Mesenchymal stem cell (in vitro differentiated cells and primary cell): ENCODE data around the gene SLC16A8.

ENCODE experiments used
- DNase-seq: peaks from one replicate; pipeline ENCODE4 v3.0.0-alpha.2; 2013
- H2AFZ ChIP-seq: one replicate; pipeline ENCODE4 v1.6.1; 2013; ENCODE audit warnings: low read depth, mild to moderate bottlenecking, control low read depth, inconsistent platforms, low read length, moderate library complexity
- H2AK5ac ChIP-seq: 2 replicates; pipeline ENCODE4 v1.6.1; 2013; ENCODE audit warnings: low read length, moderate library complexity, mild to moderate bottlenecking, inconsistent platforms; ENCODE audit not compliant: severe bottlenecking
- H2BK120ac ChIP-seq: one replicate; pipeline ENCODE4 v1.6.1; 2013; ENCODE audit warnings: low read depth, mild to moderate bottlenecking, inconsistent platforms, low read length, moderate library complexity
- H2BK12ac ChIP-seq, 2 experiments: one replicate each; pipeline ENCODE4 v1.6.1; 2013; ENCODE audit warnings: inconsistent platforms in 2 of 2, low read length in 2 of 2, mild to moderate bottlenecking in 2 of 2, moderate library complexity in 2 of 2, control low read depth in 1 of 2
- H2BK15ac ChIP-seq: one replicate; pipeline ENCODE4 v1.6.1; 2013; ENCODE audit warnings: mild to moderate bottlenecking, low read depth, inconsistent platforms; ENCODE audit not compliant: poor library complexity, severe bottlenecking
- H2BK5ac ChIP-seq: 2 replicates; pipeline ENCODE4 v1.6.1; 2013; ENCODE audit warnings: low read depth, mild to moderate bottlenecking, low read length, control low read depth, inconsistent platforms; ENCODE audit not compliant: poor library complexity, severe bottlenecking
- H3K14ac ChIP-seq, 2 experiments: one replicate each; pipeline ENCODE4 v1.6.1; 2013; ENCODE audit warnings: inconsistent platforms in 2 of 2, low read length in 2 of 2, control low read depth in 1 of 2, mild to moderate bottlenecking in 1 of 2, moderate library complexity in 1 of 2
- H3K18ac ChIP-seq, 2 experiments: one replicate each; pipeline ENCODE4 v1.6.1; 2013; ENCODE audit warnings: inconsistent platforms in 2 of 2, low read length in 2 of 2, control low read depth in 1 of 2, low read depth in 1 of 2, mild to moderate bottlenecking in 1 of 2
- H3K23ac ChIP-seq, 2 experiments: one replicate each; pipeline ENCODE4 v1.6.1; 2013; ENCODE audit warnings: inconsistent platforms in 2 of 2, low read length in 2 of 2, mild to moderate bottlenecking in 2 of 2, moderate library complexity in 2 of 2, control low read depth in 1 of 2
- H3K27ac ChIP-seq: 2 replicates; pipeline ENCODE4 v1.5.1; 2013; ENCODE audit warnings: mild to moderate bottlenecking, moderate library complexity, low read length, control low read depth, inconsistent platforms; ENCODE audit not compliant: poor library complexity, severe bottlenecking
- H3K27me3 ChIP-seq, 2 experiments: 2 replicates each; pipeline versions ENCODE4 v1.6.1 to v1.7.0; 2013; ENCODE audit warnings: low read length in 2 of 2, mild to moderate bottlenecking in 2 of 2, moderate library complexity in 2 of 2, control low read depth in 1 of 2, inconsistent platforms in 1 of 2; ENCODE audit not compliant: control insufficient read depth in 1 of 2, insufficient read depth in 1 of 2
- H3K36me3 ChIP-seq, 2 experiments: 2 replicates each; pipeline versions ENCODE4 v1.6.1 to v1.7.0; 2013; ENCODE audit warnings: low read length in 2 of 2, control low read depth in 1 of 2, inconsistent platforms in 1 of 2, low read depth in 1 of 2, mild to moderate bottlenecking in 1 of 2; ENCODE audit not compliant: insufficient read depth in 2 of 2, control insufficient read depth in 1 of 2
- H3K4ac ChIP-seq, 2 experiments: one replicate each; pipeline ENCODE4 v1.6.1; 2013; ENCODE audit warnings: inconsistent platforms in 2 of 2, low read length in 2 of 2, mild to moderate bottlenecking in 2 of 2, moderate library complexity in 2 of 2, control low read depth in 1 of 2, low read depth in 1 of 2
- H3K4me1 ChIP-seq: 2 replicates; pipeline ENCODE4 v1.6.1; 2013; ENCODE audit warnings: low read depth, low read length, control low read depth; ENCODE audit not compliant: control insufficient read depth, insufficient read depth
- H3K4me2 ChIP-seq: 2 replicates; pipeline ENCODE4 v1.6.1; 2013; ENCODE audit warnings: low read length, mild to moderate bottlenecking, inconsistent platforms; ENCODE audit not compliant: poor library complexity, severe bottlenecking
- H3K4me3 ChIP-seq, 2 experiments: 2 replicates each; pipeline versions ENCODE4 v1.5.1 to v1.7.0; 2013; ENCODE audit warnings: low read length in 2 of 2, mild to moderate bottlenecking in 2 of 2, control low read depth in 1 of 2, low read depth in 1 of 2; ENCODE audit not compliant: insufficient read depth in 1 of 2
- H3K79me1 ChIP-seq: replicated peaks from 2 replicates; pipeline ENCODE4 v1.6.1; 2013; ENCODE audit warnings: mild to moderate bottlenecking, control low read depth, low read length, inconsistent platforms; ENCODE audit not compliant: poor library complexity, severe bottlenecking
- H3K9ac ChIP-seq: 2 replicates; pipeline ENCODE4 v1.7.0; 2013; ENCODE audit warnings: mild to moderate bottlenecking, low read length, moderate library complexity
- H3K9me3 ChIP-seq: 2 replicates; pipeline ENCODE4 v1.7.0; 2013; ENCODE audit warnings: mild to moderate bottlenecking, low read length; ENCODE audit not compliant: control insufficient read depth
- H4K8ac ChIP-seq: one replicate; pipeline ENCODE4 v1.6.1; 2013; ENCODE audit warnings: inconsistent platforms, mild to moderate bottlenecking, low read length, moderate library complexity
- H4K91ac ChIP-seq: one replicate; pipeline ENCODE4 v1.6.1; 2013; ENCODE audit warnings: mild to moderate bottlenecking, low read length, inconsistent platforms
- WGBS: methylation state at CpG from one replicate; pipeline ENCODE4 v1.1.7; 2013; ENCODE audit warnings: mixed read lengths; 5-methylcytosine and 5-hydroxymethylcytosine counted together

The SLC16A8 gene

GRCh38 chr22:38106814-38107578, 23.0 kb upstream of the SLC16A8 start:
- no peak overlapping the region for H2AK5ac ChIP-seq
- H3K36me3 ChIP-seq: peaks cover 0 to 10% of the 10 kb centered on the region in 2 experiments
- H3K23ac ChIP-seq: no peak overlapping the region
- no peak overlapping the region for H3K4ac ChIP-seq
- H2BK120ac ChIP-seq: no peak overlapping the region
- peaks cover 0 to 10% of the 10 kb centered on the region in 2 experiments for H3K27me3 ChIP-seq
- DNase-seq: no peak
- no peak overlapping the region for H2AFZ ChIP-seq
- WGBS: 75% methylated on average over 15 of the region's 17 CpGs
- H3K4me3 ChIP-seq: no peak overlapping the region
- no peak overlapping the region for H4K91ac ChIP-seq
- H3K9me3 ChIP-seq: no peaks in the 10 kb centered on the region
- H2BK15ac ChIP-seq: peak overlapping the region; percentile 9
- no peaks in the 10 kb centered on the region for H3K79me1 ChIP-seq
- no peak overlapping the region for H3K4me2 ChIP-seq
- no peak overlapping the region for H4K8ac ChIP-seq
- no peak overlapping the region for H2BK12ac ChIP-seq
- H3K27ac ChIP-seq: no peak overlapping the region
- H2BK5ac ChIP-seq: no peak overlapping the region
- no peak overlapping the region for H3K18ac ChIP-seq
- no peak overlapping the region for H3K9ac ChIP-seq
- H3K4me1 ChIP-seq: peaks cover 19% of the 10 kb centered on the region
- H3K14ac ChIP-seq: no peak overlapping the region

GRCh38 chr22:38104084-38104483, 20.1 kb upstream of the SLC16A8 start:
- Histone ChIP-seq H3K79me1 (no peaks in the 10 kb centered on the region), H3K4me2 (no peak overlapping the region), H3K23ac (no peak overlapping the region), H3K27me3 (no peaks in the 10 kb centered on the region), H3K27ac (no peak overlapping the region), H2BK5ac (no peak overlapping the region), H2AK5ac (no peak overlapping the region), H3K4me3 (no peak overlapping the region), H3K14ac (no peak overlapping the region), H3K9me3 (no peaks in the 10 kb centered on the region), H4K8ac (no peak overlapping the region), H2BK12ac (no peak overlapping the region), H2BK120ac (no peak overlapping the region), H3K9ac (no peak overlapping the region), H2AFZ (no peak overlapping the region), H3K18ac (no peak overlapping the region), H2BK15ac (no peak overlapping the region), H3K4ac (no peak overlapping the region), H4K91ac (no peak overlapping the region), H3K4me1 (peaks cover 2% of the 10 kb centered on the region), H3K36me3 (peaks cover 0 to 4% of the 10 kb centered on the region in 2 experiments)
- DNase-seq: peak; percentile 34
- 76% methylated on average over 6 of the region's 6 CpGs for WGBS

GRCh38 chr22:38103641-38104040, 19.7 kb upstream of the SLC16A8 start:
- Histone ChIP-seq H2BK15ac (no peak overlapping the region), H4K91ac (no peak overlapping the region), H3K14ac (no peak overlapping the region), H2BK120ac (no peak overlapping the region), H3K79me1 (no peaks in the 10 kb centered on the region), H3K27ac (no peak overlapping the region), H3K4me2 (no peak overlapping the region), H3K18ac (no peak overlapping the region), H3K9me3 (no peaks in the 10 kb centered on the region), H3K4me1 (peaks cover 5% of the 10 kb centered on the region), H2BK12ac (no peak overlapping the region), H3K9ac (no peak overlapping the region), H3K4ac (no peak overlapping the region), H3K27me3 (no peaks in the 10 kb centered on the region), H3K23ac (no peak overlapping the region), H3K4me3 (no peak overlapping the region), H2AK5ac (no peak overlapping the region), H2BK5ac (no peak overlapping the region), H3K36me3 (peaks cover 0 to under 1% of the 10 kb centered on the region in 2 experiments), H4K8ac (no peak overlapping the region), H2AFZ (no peak overlapping the region)
- DNase-seq: no peak
- WGBS: 87% methylated on average over 6 of the region's 8 CpGs

- H3K27me3 ChIP-seq: no peaks in the 10 kb centered on the region
- no peak overlapping the region for H4K91ac ChIP-seq
- H2BK120ac ChIP-seq: no peak overlapping the region
- no peak overlapping the region for H3K23ac ChIP-seq
- H2AFZ ChIP-seq: no peak overlapping the region
- no peak overlapping the region for H3K14ac ChIP-seq
- H3K79me1 ChIP-seq: no peaks in the 10 kb centered on the region
- H4K8ac ChIP-seq: peak overlapping the region; percentile 21
- no peak overlapping the region for H3K4ac ChIP-seq
- H2BK15ac ChIP-seq: peak overlapping the region; percentile 31
- no peak overlapping the region for H3K4me2 ChIP-seq
- H3K27ac ChIP-seq: no peak overlapping the region
- peaks cover 13% of the 10 kb centered on the region for H3K4me1 ChIP-seq
- H3K9me3 ChIP-seq: no peaks in the 10 kb centered on the region
- H3K18ac ChIP-seq: peak overlapping the region in 1 of 2 experiments; percentile 16
- H3K4me3 ChIP-seq: no peak overlapping the region
- peak overlapping the region in 1 of 2 experiments; percentile 45 for H2BK12ac ChIP-seq
- peak; percentile 75 for DNase-seq
- no peak overlapping the region for H2BK5ac ChIP-seq
- 74% methylated on average over 8 of the region's 9 CpGs for WGBS
- no peaks in the 10 kb centered on the region for H3K36me3 ChIP-seq
- peak overlapping the region; percentile 86 for H3K9ac ChIP-seq
- H2AK5ac ChIP-seq: no peak overlapping the region
These were observed 14.6 kb upstream of the SLC16A8 start for GRCh38 chr22:38098410-38099249.
